DMS153 treated with DMSO at 0.1 percent for 48 hours (cell line): ENCODE measurements around the gene MAGEA8.
"Not testable (repeated sequence)": the region's sequence is repeated elsewhere in the genome, so short reads cannot be mapped to it uniquely, and the experiment has no call there.

Experiments used
- DNase-seq: peaks from one replicate; lab custom pipeline; 2025; ENCODE audit not compliant: unreplicated experiment; lab: John Stamatoyannopoulos, UW

MAGEA8 gene

GRCh38 chrX:149881081-149881711 is at the start of gene MAGEA8:
TSS of gene MAGEA8 (plus strand) at chrX:149881183. CDS start at chrX:149884273, 3,090 bp downstream.
- no peak for DNase-seq

GRCh38 chrX:149831473-149831872 is 49.5 kb upstream of the MAGEA8 start:
- DNase-seq: no peak

GRCh38 chrX:149836728-149837127 is 44.3 kb upstream of the MAGEA8 start:
- DNase-seq: not testable (repeated sequence)

GRCh38 chrX:149837167-149837566 is 43.8 kb upstream of the MAGEA8 start:
- no peak for DNase-seq

- no peak for DNase-seq
Measured at GRCh38 chrX:149837639-149838038, 43.3 kb upstream of the MAGEA8 start.

- no peak for DNase-seq
Measured at GRCh38 chrX:149841929-149842328, 39.1 kb upstream of the MAGEA8 start.

- no peak for DNase-seq
Measured at GRCh38 chrX:149845385-149845784, 35.6 kb upstream of the MAGEA8 start.

- no peak for DNase-seq
Measured at GRCh38 chrX:149846789-149847188, 34.2 kb upstream of the MAGEA8 start.

- DNase-seq: no peak
Measured at GRCh38 chrX:149848855-149849254, 32.1 kb upstream of the MAGEA8 start.

- no peak for DNase-seq
Measured at GRCh38 chrX:149849787-149850186, 31.2 kb upstream of the MAGEA8 start.

- no peak for DNase-seq
Measured at GRCh38 chrX:149851864-149852263, 29.1 kb upstream of the MAGEA8 start.

- no peak for DNase-seq
Measured at GRCh38 chrX:149853925-149854324, 27.1 kb upstream of the MAGEA8 start.

GRCh38 chrX:149858592-149858991 is 22.4 kb upstream of the MAGEA8 start:
- DNase-seq: no peak

GRCh38 chrX:149860445-149860844 is 20.5 kb upstream of the MAGEA8 start:
- DNase-seq: no peak

GRCh38 chrX:149865390-149865789 is 15.6 kb upstream of the MAGEA8 start:
- DNase-seq: no peak

- no peak for DNase-seq
Measured at GRCh38 chrX:149867488-149867887, 13.5 kb upstream of the MAGEA8 start.

GRCh38 chrX:149870840-149871239 is 10.1 kb upstream of the MAGEA8 start:
- DNase-seq: no peak

GRCh38 chrX:149871433-149871832 is 9.6 kb upstream of the MAGEA8 start:
- DNase-seq: no peak

GRCh38 chrX:149871940-149872339 is 9.0 kb upstream of the MAGEA8 start:
- DNase-seq: no peak

- no peak for DNase-seq
Measured at GRCh38 chrX:149877157-149877556, 3.8 kb upstream of the MAGEA8 start.

GRCh38 chrX:149877636-149878035 is 3.3 kb upstream of the MAGEA8 start:
- no peak for DNase-seq

- not testable (repeated sequence) for DNase-seq
Measured at GRCh38 chrX:149890828-149891227, 9.8 kb downstream of the MAGEA8 start.

GRCh38 chrX:149898554-149898953 is 17.6 kb downstream of the MAGEA8 start:
- DNase-seq: no peak
